HG02623 (cell line): Measurements from ENCODE around the gene GINS2.

Experiments
- ATAC-seq: cut with Tn5 transposase; IDR thresholded peaks from one replicate; pipeline ENCODE4 v1.9.1; 2021; ENCODE audit warnings: moderate library complexity; ENCODE audit not compliant: unreplicated experiment

GINS2 gene

GRCh38 chr16:85670840-85671239 is 17.9 kb downstream of the GINS2 start:
- ATAC-seq: no peak

GRCh38 chr16:85668676-85669424 is 19.9 kb downstream of the GINS2 start:
- ATAC-seq: no peak

- no peak for ATAC-seq
Measured at GRCh38 chr16:85667841-85668413, 20.8 kb downstream of the GINS2 start.

GRCh38 chr16:85667261-85667660 is 21.5 kb downstream of the GINS2 start:
- no peak for ATAC-seq

- no peak for ATAC-seq
Measured at GRCh38 chr16:85665929-85666328, 22.8 kb downstream of the GINS2 start.

- ATAC-seq: no peak
Measured at GRCh38 chr16:85665373-85665740, 23.4 kb downstream of the GINS2 start.

- no peak for ATAC-seq
Measured at GRCh38 chr16:85664580-85665372, 24.0 kb downstream of the GINS2 start.

GRCh38 chr16:85663891-85664321 is 24.8 kb downstream of the GINS2 start:
- ATAC-seq: no peak

GRCh38 chr16:85662976-85663830 is 25.6 kb downstream of the GINS2 start:
- ATAC-seq: no peak

GRCh38 chr16:85662482-85662812 is 26.3 kb downstream of the GINS2 start:
- no peak for ATAC-seq

- no peak for ATAC-seq
Measured at GRCh38 chr16:85661740-85662481, 26.8 kb downstream of the GINS2 start.

- no peak for ATAC-seq
Measured at GRCh38 chr16:85660843-85661739, 27.7 kb downstream of the GINS2 start.

- no peak for ATAC-seq
Measured at GRCh38 chr16:85659805-85660511, 28.8 kb downstream of the GINS2 start.

GRCh38 chr16:85659336-85659735 is 29.4 kb downstream of the GINS2 start:
- no peak for ATAC-seq

- no peak for ATAC-seq
Measured at GRCh38 chr16:85658504-85659326, 30.0 kb downstream of the GINS2 start.

- no peak for ATAC-seq
Measured at GRCh38 chr16:85657996-85658395, 30.8 kb downstream of the GINS2 start.

- no peak for ATAC-seq
Measured at GRCh38 chr16:85657267-85657650, 31.5 kb downstream of the GINS2 start.
